SIG-M5 treated with dmso at 0.1 percent for 504 hours (cell line): Measurements from ENCODE around the gene CCDC30.
"Not testable (repeated sequence)": the region's sequence is repeated elsewhere in the genome, so short reads cannot be mapped to it uniquely, and the experiment has no call there.

ENCODE experiments used
- DNase-seq: peaks from one replicate; lab custom pipeline; 2025; ENCODE audit not compliant: unreplicated experiment; lab: John Stamatoyannopoulos, UW

The CCDC30 gene

DNA sequence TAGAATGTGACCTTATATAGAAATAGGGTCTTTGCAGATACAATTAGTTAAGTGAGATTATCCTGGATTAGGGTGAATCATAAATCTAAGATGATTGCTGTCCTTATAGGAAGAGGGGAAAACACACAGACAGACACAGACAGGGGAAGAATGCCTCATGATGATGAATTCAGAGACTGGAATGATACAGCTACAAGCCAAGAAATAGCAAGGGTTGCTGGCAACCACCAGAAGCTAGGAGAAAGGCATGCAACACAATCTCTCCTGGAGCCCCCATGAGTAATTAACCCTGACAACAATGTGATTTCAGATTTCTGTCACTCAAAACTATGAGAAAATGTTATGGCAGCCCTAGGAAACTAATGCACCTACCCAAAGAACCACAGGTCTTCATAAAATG lies 176.0 kb downstream of the CCDC30 start:
- DNase-seq, result no peak

DNA sequence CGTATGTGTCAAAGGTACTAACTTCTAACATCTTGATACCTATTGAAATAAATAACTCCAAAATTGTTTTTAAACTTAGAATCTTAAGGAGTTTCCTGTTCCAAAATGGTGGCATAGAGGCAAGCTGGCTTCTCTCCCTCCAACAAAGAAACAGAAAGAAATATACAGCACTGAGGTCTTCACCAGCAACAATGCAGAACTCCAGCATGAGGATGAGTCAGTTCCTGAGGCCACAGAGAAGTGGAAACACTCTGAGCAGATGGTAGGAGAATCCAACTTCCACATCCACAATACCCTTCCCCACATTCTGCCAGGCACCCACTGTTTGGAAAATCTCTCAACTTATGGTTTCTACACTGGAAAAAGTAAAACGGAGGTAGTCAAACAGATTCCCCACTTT lies 183.0 kb downstream of the CCDC30 start:
- no peak for DNase-seq

DNA sequence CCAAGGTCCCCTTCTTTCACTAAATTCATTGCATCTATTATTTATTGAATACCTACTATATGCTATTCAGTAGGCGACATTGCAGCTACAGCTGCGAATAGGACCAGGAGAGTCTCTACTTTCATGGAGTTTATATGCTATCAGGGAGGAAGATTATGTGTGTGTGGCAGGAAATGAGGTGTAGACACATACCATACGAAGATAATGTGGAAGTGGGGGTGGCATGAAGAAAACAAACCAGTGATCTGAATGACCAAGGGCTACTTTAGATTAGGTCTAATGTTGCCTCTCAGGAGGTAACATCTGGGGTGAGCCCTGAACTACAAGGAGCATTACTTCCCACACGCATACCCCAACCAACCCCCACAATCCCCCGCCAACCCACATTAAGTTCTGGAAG lies 194.1 kb downstream of the CCDC30 start:
- no peak for DNase-seq

DNA sequence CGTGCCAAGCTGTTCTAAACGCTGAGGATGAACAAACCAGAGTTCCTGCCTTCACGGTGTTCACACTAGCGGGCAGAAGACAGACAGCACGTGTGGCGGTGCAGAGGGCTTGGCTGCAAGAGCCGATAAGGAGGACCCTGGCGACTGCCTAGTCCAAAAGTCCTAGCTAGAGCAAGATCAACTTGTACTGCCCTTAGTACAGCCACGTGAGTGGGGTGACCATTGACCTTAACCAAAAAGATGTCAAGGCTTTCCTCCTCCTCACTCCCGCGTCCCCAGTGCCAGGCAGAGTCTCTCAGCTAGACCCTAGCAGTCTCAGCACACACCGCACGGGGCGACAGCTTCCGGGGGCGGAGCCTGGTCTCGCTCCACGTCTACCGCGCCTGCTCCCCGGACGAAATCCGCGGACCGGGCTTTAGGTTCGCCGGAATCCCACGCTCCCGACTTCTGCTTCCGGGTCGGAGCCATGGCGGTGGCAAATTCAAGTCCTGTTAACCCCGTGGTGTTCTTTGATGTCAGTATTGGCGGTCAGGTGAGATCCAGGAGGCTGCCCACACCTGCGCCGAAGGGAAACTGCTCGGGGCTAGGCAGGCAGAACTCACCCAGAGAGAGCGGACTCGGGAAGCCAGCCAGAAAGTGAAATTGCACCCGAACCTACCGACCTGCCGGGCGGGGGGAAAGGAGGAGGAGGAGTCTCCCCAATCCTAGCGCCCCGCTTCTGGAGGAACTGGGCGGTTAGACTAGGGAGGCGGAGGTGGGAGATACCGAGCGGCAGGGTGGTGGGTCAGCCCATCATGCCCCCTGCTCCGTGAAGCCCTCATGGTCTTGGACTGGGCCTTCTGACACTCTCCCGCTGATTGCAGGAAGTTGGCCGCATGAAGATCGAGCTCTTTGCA lies 195.1 kb downstream of the CCDC30 start, which contains the start of gene PPIH:
Gene PPIH (plus strand): TSS at position 443 of the 896 bp plus-strand sequence. CDS start 24 bp downstream, at position 467.
- peak; percentile 91 for DNase-seq

DNA sequence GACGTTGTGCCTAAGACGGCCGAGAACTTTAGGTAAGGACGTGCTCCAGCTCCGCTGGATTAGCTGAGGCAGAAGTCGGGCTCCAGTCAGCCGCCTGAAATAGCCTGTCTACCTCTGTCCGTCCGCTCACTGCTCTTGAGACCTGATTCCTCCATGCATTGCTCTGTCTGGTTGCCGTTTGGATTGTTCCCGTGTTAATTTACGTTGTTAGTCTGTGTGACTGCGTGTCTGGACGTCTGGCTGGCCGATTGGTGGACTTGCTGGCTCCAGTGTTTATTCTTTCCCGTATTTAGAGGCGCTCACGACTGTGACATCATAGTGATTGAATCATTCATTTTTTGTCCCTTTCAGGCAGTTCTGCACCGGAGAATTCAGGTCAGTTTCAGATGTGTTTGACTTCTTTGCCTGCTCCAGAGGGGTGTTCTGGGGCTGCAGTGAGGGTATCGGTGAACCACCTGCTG lies 195.8 kb downstream of the CCDC30 start:
- no peak for DNase-seq

DNA sequence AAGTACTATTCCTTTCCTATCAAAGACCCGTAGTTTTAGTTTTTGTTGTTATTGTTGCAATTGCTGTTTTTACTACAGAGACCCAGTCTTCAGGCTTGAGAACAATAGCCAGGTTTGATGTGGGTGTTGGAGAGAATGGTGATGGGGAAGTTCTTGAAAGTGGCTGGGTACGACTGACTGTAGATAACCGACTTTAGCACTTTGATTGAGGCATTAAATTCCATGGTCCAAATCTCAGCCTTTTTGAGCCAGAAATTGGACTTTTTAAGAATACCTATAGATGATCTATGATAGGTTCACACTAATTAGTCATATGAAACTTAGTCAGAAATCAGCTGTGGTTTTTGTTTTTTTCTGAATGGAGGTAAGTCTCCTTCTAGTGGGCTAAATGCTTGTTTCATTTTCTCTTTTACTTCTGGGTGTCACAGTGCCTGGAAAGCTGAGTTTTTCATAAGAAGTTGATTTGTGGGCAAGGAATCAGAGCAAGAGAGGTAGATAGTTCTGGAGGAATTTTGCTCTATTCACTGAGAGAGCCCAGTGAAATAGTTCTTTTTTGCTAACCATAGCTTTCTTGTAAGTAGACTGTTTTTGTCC lies 197.9 kb downstream of the CCDC30 start:
- no peak for DNase-seq

DNA sequence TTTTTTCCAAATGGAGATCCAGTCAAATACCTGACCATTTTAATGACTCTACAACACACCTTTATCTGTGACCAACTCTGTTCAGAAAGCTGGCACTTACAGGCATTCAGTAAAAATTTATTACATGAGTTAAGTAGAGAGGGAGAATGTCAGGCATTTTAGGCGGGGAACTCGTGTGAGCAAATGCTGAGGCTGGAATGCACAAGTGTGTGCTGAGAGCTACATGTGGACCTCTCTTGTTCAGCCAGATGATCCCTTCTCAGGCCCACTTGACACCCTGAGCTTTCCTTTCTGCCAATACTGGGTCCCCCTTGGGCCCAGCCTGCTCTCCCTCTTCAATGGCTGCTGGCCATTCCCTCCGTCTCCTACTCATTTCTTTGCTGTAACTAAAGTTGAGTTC lies 206.8 kb downstream of the CCDC30 start:
- DNase-seq, result no peak

DNA sequence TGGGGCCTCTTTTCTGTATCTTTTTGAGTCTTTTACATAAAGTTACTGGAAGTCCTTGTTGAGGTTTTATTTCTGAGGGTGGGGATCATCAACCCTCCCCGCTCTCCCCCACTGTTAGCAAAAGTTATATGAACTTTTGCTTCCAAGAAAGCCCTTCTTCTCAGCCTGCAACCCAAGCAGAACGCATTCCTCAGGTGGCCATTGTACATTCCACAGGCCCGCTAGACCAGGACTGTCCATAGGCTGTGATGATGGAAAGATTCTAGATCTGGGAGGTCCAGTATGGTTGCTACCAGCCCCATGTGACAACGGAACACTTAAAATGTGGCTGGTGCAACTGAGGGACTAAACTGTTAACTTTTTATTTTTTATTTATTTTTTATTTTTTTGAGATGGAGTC lies 207.3 kb downstream of the CCDC30 start:
- DNase-seq, result no peak

DNA sequence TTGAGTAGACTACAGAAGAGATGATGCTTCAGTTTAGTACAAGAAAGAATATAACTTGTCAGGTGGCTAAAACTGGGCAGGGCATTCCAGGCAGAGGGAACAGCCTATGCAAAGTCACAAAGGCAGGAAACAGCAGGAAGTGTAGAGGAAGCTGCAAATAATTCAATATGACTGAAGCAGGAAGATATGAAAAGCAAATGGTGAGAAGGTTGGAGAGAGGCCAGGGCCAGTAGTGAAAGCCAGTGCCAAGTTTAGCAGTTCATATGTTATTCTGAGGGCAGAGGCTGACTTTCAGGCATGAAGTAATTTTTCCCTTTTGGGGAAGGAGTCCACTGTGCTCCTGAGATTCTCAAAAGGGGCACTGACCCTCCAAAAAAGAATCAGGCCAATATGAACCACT lies 211.1 kb downstream of the CCDC30 start:
- DNase-seq, result no peak

DNA sequence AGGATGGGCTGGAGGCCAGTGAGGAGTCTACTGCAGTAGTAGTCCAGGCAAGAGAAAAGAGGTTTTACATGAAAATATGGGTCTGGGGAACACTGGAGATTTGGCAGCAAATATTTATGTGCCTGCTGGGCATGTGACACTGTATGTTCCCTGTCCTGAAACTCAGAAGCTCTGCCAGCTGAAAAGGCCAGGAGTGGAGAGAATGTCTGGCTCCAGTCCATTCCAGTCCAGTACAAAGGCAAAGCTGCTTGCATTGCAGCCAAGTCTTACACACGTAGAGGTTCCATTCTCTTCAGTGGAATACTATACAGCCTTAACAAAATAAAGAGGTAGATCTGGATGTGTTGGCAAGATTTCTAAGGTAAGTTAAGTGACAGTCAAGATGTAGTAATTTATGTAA lies 211.6 kb downstream of the CCDC30 start:
- no peak for DNase-seq

DNA sequence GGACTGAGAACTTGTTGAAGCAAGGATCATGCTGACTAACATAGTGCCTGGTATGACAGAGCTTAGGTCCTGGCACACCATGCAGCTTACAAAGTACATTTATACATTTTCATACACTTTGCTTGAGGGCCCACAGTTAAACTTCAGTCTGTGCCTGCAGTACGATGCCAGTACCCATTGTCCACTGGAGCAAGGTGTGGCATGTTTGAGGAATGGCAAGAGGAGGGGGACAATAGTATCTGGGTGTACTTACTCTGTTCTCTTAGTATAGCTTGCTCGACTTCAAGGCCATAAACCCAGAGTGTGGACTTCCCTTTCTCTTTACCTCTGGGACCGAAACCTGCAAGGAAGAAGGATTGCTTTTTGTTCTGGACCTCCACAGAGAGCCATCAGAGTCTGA lies 212.4 kb downstream of the CCDC30 start:
- DNase-seq, result no peak

DNA sequence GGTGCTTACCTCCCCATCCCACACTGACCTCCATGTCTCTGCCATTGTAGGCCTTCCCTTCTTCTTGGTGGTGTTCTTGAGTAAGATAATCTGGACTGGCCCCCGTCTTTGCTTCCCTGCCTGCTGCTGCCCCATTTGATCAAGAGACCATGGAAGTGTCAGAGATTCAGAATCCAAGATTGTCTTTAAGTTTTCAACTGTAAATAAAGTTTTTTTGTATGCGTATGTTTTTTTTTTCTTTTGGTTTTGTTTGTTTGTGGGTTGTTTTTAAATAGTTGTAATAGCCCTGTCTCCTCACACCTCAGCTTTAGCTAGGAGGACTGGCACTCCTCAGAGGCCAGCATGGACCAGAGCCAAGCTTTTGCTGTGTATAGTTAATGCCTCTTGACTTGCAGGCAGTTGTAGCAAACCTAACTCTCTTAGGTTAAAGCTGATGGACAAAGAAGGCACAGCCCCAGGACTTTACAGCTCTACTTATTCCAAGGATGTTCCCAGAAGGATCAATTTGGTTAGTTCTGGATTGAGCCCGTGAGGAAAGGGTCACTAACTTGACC lies 213.5 kb downstream of the CCDC30 start:
- DNase-seq, result no peak

DNA sequence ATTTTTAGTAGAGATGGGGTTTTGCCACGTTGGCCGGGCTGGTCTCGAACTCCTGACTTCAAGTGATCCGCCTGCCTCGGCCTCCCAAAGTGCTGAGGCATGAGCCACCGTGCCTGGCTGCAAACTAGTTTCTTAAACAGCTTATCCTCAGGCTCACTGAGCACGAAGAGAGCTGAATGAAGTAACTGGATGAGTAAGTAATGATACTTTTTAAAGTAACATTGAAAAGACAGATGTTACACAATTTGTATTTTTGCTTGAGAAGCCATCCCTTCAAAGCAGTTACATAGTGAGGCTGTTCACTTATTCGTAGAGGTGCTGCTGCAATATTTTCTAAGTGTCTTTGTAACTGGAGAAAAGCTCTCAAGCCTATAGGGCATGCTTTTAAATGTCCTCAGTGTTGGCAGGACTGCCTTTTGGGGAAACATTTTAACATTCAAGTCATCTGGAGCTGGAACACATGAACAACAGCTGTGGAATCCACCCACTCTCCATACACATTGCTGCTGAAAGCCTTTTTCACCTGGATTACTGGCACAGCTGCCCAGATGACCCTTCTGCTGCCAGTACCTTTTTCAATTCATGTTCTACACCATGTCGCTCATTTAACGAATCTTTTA lies 216.4 kb downstream of the CCDC30 start:
- peak; percentile 82 for DNase-seq

DNA sequence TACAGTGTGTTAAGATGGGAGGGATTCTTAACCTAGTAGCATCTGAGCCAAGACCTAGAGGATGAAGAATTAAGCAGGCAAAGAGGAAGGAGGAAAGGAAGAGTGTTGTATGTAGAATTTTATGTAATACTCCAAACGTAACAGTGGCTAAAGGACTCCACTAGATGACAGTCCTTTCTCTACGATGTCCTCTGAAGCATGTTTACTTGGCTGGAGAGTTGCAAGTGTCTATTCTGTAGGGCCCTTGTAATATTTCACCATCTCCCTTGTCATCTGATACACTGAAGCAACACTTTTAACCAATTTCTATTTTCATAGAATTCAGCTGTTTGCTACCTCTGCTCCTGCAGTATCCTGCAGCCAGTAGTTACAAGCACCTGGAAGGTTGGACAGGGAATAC lies 217.0 kb downstream of the CCDC30 start:
- DNase-seq, result peak; percentile 72

DNA sequence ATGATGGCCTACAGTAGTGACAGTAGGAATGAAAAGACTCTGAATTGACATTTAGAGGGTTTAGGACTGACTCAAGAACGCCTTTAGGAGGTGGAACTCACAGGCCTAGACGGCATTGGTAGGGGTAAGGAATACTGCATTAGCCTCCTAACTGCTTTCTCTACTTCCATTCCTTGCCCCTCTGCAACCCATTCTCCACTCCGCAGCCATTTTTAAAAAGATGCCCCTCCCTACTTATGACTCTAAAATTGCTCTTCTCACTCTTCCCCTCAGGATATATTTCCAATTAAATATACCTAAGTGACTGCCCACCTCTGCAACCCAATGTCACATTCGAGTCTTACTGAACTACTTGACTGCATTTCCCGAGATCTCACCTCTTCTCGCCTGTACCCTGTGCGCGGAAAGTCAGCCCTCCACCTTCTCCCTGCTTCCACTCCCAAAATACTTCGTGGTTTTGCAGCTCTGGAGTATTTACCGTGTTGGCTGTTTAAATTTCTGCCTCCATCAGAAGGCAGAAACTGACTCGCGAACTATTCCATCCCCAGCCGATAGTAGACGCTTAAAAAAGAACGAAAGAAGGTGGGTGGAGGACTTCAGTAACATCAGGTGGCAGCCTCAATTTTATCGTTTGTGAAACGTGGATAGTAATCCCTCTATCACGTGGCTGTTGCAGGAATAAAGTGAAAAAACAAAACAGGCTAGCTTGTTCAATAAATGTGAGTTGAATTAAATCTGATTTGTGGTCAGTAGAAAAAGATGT lies 218.0 kb downstream of the CCDC30 start:
- peak; percentile 19 for DNase-seq

DNA sequence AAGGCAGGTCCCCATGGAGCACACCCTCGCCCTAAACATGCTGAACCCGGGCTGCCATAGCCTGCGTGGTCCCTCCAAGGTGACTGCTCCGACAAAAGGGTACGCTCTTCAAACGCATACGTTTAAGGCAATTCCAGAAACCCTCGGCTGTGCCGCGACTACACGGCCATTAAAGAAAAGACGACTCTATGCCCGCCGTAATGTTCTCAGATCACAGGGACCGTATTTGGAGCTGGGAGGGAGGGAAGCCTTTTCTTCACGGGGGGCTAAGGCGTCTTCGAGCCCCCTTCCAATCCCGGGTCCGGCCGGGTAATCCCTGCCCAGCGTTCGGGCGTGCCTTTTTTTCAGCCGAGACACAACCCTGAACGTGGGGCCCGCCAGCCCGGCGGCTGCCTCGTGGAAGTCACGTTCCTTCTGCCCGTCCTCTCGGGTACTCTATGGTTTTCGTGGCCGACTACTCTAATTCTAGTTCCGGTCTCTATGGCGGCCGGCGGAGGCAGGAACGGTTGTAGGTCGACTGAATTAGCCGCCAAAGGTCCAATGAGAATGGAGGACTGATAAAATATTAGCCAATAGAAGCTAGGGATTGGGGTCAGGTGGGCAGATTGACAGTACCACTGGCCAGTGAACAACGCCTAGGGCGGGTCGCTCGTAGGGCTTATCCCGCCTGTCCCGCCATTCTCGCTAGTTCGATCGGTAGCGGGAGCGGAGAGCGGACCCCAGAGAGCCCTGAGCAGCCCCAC lies 218.8 kb downstream of the CCDC30 start, which contains the start of gene YBX1:
Gene YBX1 (plus strand): TSS at position 678 of the 743 bp plus-strand sequence. CDS start 148 bp downstream, outside the sequence.
- peak; percentile 98 for DNase-seq

DNA sequence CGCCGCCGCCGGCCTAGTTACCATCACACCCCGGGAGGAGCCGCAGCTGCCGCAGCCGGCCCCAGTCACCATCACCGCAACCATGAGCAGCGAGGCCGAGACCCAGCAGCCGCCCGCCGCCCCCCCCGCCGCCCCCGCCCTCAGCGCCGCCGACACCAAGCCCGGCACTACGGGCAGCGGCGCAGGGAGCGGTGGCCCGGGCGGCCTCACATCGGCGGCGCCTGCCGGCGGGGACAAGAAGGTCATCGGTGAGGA lies 219.3 kb downstream of the CCDC30 start:
- DNase-seq, result not testable (repeated sequence)

DNA sequence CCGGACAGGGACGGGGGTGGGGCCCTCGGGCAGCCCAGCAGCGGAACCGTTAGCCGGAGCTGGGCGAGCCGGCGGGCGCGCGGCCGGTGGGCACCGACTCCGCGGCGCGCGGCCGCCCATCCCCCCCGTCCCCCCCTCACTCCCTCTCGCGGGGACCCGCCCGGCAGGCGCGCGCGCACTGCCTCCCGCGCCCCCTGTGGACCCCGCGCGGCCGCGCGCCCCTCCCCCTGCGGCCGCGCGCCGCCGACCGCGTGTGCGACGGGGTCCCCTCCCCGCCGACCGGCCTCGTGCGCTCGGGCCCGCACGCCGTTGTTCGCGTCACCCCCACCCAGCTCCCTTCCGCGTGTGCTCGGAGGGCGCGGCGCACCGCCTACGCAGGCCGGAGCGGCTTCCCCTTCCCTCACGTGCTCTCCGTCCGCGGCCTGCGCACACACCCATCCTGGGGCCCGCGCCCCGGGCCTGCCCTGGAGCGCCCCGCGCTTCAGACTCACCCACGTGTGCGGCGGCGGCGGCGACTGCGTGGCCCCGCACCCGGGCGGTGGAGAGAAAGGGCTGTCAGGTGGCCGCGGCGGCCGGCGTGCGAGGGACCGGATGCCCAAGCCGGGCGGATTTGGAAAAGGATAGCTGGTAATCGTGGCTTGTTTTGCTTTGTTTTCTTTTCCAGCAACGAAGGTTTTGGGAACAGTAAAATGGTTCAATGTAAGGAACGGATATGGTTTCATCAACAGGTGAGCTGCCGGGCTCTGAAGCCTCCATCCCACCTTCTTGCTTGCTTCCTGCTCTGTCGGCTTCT lies 219.8 kb downstream of the CCDC30 start:
- peak; percentile 53 for DNase-seq

DNA sequence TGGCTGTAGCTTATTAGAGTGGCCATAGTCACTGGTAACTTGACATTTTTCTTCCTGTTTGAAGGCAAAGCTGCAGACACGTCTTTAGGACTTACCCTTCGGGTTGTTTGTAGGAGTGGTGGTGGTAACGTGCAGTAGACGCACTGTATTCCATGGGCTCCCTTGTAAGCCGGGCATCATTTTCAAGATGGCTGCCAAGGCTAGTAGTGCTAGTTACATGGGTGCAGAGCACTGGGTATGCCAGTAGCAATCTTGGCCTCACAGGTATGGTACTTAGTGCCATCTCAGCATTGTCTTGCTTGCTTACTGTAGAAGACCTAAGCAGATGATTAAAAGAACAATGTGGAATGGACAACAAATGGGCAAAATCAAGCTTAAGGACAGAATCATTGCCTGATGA lies 221.1 kb downstream of the CCDC30 start:
- DNase-seq, result peak; percentile 57

DNA sequence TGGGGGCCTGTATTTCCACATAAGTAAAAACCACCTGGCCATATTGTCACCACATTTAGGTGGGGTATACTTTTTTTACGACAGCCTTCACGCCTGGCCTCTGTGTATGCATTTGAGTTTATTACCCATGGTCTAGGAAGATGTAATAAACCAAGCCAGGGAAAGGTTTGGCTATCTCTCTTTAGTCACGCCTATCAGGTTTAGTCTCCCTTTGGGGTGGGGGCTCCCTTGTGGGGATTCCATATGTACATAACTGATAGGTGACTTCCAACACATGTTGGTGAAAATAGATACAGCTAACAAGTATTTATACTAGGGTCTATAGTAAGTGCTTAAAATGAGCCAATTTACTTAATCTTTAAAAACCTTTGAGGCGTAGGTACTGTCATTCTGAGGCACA lies 223.3 kb downstream of the CCDC30 start:
- no peak for DNase-seq
